ENCODE measurements around the gene PDGFA.

PDGFA gene

DNA sequence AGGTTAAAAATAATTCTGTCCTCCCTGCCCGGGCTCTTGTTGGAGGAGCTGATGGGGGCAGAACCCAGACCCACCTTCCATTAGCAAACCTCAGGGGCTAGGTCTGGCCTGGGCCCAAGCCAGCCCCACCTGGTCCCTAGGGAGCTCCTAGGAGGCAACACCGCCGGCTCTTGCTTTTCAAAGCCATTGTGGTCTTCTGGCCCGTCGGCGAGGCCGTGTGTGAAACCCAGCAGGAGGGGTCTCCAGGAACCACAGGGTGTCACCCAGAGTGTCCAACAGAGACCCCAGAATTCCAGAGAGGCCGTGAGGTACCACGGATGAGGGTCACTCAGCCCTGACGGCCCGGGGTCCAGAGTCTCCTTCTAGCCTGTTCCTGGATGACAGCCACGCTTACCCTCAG, 16.6 kb upstream of the PDGFA start:
- DNase-seq (no peak), ATAC-seq (no peak)

GRCh38 chr7:534959-535358, 15.3 kb upstream of the PDGFA start:
- ATAC-seq, result no peak
- no peak for DNase-seq

- ATAC-seq (no peak), DNase-seq (no peak)
These were observed 14.4 kb upstream of the PDGFA start for GRCh38 chr7:534075-534474.

DNA sequence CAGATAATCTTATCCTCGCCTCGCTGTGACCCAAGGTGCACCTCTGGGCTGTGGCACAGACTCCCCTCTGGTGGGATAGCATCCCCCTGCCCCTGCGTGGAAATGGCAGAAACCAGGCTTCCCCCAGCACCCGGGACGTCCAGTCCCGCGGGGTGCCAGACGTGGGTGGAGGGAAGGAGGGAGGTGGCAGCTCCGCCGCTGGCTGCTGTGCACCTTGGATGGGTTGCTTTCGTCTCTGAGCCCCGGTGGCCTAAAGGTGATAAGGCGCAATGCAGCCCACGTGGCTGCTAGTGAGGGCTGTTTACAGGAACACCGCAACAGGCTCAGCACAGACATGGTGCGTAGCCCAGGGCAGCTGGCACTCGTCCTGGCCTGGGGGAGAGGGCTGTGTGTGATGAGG, 13.6 kb upstream of the PDGFA start:
- no peak for ATAC-seq

DNA sequence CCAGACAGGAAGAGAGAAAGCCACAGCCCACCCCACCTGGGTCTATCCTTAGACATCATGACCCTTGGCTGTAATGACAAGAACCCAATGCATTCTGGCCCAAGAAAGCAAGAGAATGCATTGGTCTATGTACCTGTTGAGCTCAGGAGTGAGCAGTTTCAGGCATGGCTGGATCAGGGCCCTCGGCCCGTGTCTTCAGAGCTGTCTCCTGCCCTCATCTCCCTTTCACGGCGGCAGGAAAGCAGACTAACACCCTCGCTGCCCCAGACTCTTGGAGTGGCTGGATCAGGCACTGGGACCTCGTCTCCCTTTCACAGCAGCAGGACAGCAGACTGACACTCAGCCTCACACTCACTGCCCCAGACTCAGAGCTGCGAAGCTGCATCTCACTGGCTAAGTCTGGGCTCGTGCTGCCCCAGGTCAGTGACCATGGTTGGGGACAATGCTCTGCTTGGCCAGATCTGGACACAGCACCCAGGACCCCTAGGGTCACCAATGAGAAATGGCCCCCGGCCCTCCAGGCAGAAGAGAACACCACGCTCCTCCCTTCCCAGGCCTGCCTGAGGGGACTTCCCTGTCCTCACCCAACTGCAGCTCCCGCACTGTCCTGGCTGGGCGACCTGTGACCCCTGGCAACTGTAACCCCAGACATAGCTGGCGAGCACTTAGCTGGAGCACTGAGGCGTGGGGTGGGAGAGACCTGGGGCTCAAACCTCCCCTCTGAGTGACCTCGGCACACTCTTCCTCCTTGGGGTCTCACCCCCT, 12.9 kb upstream of the PDGFA start:
- DNase-seq (no peak), ATAC-seq (no peak)

More for the DNA sequence above, 13.6 kb upstream of the PDGFA start:
- no peak for DNase-seq

- ATAC-seq (peak; percentile 48), DNase-seq (peak; percentile 42)
These were observed 12.1 kb upstream of the PDGFA start for GRCh38 chr7:531777-532176.

DNA sequence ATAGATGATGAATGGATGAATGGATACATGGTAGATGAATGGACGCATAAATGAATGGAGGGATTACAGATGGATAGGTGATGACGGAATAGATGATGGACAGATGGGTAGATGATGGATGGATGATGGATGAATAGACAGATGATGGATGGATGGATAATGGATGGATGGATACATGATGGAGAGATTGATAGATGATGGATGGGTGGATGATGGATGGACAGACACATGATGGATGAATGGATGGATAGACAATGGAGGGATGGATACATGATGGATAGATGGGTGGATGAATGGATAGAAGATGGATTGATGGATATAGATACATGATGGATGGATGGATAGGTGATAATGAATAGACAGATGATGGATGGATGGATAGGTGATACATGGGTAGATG, 8.8 kb upstream of the PDGFA start:
- DNase-seq (no peak), ATAC-seq (no peak)

- ATAC-seq, result no peak
- no peak for DNase-seq
These were observed 8.1 kb upstream of the PDGFA start for GRCh38 chr7:527723-528122.

GRCh38 chr7:526460-527034, 6.9 kb upstream of the PDGFA start:
- DNase-seq (no peak), ATAC-seq (no peak)

GRCh38 chr7:525740-526139, 6.1 kb upstream of the PDGFA start:
- no peak for DNase-seq
- no peak for ATAC-seq

DNA sequence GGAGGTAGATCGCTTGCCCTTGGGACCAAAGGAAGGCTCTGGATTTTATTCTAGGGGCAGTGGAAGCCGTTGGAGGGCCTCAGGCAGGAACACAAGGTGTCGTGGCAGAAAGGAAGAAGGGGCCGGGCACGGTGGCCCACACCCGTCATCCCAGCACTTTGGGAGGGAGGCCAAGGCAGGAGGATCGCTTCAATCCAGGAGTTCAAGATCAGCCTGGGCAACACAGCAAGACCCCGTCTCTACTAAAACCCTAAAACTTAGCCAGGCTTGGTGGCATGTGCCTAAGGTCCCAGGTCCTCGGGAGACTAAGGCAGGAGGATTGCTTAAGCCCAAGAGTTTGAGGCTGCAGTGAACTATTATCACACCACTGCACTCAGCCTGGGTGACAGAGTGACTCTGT, 5.2 kb upstream of the PDGFA start:
- DNase-seq (no peak), ATAC-seq (no peak)

- DNase-seq (no peak), ATAC-seq (no peak)
These were observed 4.0 kb upstream of the PDGFA start for GRCh38 chr7:523347-524336.

DNA sequence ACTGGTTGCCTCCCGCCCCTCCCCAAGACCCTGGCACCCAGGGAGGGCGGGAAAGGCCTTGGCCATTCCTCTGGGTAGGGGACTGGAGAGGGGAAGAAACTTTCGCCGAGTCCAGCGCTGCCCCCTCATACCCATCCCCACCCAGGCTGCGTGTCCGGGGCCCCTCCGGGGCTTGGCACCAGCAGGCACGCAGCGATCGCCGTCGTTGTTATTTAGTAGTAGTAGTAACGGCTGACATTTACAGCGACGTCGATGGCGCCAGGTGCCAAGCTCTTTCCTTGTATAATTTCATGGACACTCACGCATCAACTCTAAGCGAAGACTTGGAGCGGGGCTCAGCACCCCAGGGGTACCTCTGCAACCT, 3.3 kb upstream of the PDGFA start:
- DNase-seq (no peak), ATAC-seq (no peak)

DNA sequence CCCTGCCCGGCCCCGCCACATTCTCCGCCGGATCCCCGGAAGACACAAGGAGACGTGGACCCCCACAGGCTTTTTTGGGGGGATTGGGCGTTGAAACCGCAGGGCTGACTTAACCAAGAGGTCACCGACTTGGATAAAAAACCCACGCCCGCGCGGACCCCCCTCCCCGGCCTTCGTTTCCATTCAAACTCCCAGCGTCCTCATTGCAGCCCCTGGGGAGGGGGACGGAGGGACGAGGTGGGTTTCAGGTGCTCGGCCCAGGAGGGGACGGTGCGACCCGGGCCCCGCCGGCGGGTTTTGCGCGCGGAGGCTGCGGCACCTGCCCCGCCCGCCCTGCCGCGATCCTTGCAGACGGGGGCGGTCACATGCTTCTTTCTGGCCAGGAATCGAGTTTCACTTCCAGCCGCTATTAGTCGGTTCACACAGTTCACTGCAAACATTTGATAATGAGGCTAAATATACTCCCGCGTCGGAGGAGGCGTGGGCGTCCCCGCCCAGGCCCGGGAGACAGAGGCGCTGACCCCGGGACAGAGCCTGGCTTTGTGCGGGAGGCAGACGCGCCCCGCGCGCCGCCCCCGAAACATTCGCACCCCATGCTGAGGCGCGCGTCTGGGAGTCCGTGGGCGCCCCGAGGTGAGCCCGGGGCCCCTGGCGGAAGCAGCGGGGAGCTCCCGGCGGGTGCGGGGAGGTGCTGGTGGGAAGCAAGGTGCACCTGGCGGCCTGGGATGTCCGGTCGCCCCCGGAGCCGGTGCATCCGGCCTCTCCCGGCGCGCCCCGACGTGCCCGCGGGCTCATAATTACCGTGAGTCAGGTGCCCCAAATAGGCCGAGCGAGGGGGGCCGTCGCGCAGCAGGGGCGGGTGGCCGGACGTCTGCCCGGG, 2.7 kb upstream of the PDGFA start:
- no peak for ATAC-seq
- peak; percentile 50 for DNase-seq

- peak; percentile 45 for DNase-seq
These were observed 1.8 kb upstream of the PDGFA start for GRCh38 chr7:521221-522070.

DNA sequence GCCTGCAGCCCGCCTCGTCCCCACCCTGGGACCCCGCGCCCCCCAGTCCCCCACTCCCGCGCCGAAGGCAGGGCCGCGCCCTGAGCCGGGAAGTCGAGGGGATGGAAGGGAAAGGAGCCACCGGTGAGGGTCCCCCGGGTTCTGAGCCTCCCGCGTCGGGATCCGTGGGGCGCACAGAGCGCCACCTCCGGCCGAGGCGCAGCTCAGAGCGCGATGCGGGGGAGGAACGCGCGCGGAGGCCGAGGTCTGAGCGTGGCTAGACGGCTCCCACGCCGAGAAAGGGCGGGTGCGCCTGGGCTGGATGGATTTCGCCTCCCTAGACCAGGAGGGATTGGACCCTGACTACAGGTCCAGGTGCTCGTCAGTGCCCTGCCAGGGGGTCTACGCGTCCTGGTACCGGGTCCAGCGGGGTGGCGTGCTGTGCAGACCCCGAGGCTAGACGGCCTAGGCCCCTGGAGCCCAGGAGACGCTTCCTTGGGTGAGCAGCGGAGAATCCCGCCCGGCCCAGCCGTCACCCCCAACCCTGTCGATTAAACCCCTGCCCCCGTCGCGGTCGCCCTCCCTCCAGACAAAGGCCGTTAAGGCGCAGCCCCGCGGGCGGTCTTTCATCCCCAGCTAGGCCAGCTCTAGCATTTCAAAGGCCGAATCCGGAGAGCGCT, 986 bp upstream of the PDGFA start:
- DNase-seq (peak; percentile 26), ATAC-seq (no peak)

More at GRCh38 chr7:521221-522070, 1.8 kb upstream of the PDGFA start:
- no peak for ATAC-seq

DNA sequence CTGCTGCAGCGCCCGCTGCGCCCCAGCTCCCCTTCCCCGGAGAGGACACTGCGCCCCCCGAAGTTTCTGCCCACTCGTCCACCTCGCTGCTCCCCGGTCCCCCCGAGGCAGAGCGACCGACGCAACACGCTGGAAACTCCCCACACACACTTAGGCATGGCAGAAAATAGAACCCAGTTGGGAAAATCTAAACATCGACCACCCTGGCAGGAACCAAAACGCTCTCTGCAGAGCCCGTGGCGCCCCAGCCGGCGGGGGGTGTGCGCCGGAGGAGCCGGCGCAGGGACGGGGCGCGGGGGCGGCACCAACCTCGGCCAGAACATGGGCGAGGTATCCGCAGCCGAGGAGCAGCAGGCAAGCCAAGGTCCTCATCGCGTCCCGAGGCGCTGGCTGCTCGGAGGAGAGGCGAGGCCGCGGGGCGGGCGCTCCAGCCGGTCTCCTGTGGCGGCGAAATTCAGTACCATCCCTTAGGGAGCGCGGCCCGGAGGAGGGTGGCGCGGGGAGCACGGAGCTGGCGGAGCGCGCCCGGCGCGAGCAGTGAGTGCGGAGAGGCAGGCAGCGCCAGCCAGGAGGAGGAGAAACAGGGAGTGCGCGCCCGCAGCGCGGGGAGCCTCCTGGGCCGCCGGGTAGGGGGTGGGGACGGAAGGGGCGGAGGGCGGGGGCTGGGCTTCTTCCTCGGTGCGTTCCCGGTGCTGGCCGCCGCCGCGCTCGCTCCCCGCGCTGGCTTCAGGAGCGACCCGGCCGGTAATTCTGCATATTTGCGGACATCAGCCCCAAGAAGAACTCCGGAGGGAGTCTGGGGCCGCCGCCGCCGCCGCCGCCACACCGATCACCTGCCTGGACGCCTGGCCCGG, 789 bp downstream of the PDGFA start:
- peak; percentile 42 for ATAC-seq
- DNase-seq, result peak; percentile 73

- ATAC-seq, result no peak
- peak; percentile 31 for DNase-seq
These were observed 1.6 kb downstream of the PDGFA start for GRCh38 chr7:517774-518629.

Data from stimulated activated naive CD8-positive, alpha-beta T cell treated with anti-CD3 and anti-CD28 coated beads, Interleukin-15, Interleukin-2, amounts not matched to agents 100 U/mL and 50 U/mL, for 24 hours (primary cell).